ENCODE measurements around the gene SOWAHB. TPM values are rescaled to one million over a fixed set of nuclear protein-coding genes. Genes with fewer than 3 reads are reported as not detected.

The SOWAHB gene
- total RNA-seq, 4 donors from 2014 or later, result 5.1 to 8.2 (median 6.9) TPM

- no peaks in the 10 kb centered on the region for H3K9me3 ChIP-seq
- no peaks in the 10 kb centered on the region for H3K27me3 ChIP-seq
- TF ChIP-seq CTCF (IDR thresholded peaks at IDR 0.05) (no peak), POLR2A (IDR thresholded peaks at IDR 0.05) (no peak)
- 77 to 83% methylated on average over 2 of the region's 2 CpGs for WGBS, 2 donors
- no peaks in the 10 kb centered on the region for H3K36me3 ChIP-seq
- H3K4me3 ChIP-seq (replicated peaks in 1 of 3), result no peak overlapping the region
- intact Hi-C loops (cut with DNase I), result no loop called here
- H3K4me1 ChIP-seq, result no peaks in the 10 kb centered on the region
- H3K27ac ChIP-seq, result no peak overlapping the region
- DNase-seq, result no peak
Measured at GRCh38 chr4:76939184-76939583, 41.2 kb upstream of the SOWAHB start.

- Histone ChIP-seq H3K27me3 (no peaks in the 10 kb centered on the region), H3K27ac (no peak overlapping the region), H3K9me3 (no peaks in the 10 kb centered on the region), H3K4me1 (no peaks in the 10 kb centered on the region), H3K36me3 (no peaks in the 10 kb centered on the region), H3K4me3 (replicated peaks in 1 of 3) (no peak overlapping the region)
- TF ChIP-seq CTCF (IDR thresholded peaks at IDR 0.05), result no peak
- no peak for TF ChIP-seq POLR2A (IDR thresholded peaks at IDR 0.05)
- intact Hi-C loops (cut with DNase I), result no loop called here
- DNase-seq, result no peak
- WGBS, 2 donors, result 84 to 86% methylated on average over 7 of the region's 7 CpGs
Measured at GRCh38 chr4:76931576-76932276, 33.8 kb upstream of the SOWAHB start.

DNA sequence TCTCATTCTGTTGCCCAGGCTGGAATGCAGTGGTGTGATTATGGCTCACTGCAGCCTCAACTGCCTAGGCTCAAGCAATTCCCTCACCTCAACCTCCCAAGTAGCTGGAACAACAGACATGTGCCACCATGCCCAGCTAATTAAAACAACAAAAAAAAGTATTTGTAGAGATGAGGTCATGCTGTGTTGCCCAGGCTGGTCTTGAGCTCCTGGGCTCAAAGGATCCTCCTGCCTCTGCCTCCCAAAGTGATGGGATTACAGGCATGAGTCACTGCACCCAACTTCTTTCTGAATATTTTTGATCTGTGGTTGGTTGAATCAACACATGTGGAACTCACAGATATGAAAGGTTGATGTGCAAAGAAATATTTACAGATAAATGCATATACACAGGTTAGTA, 33.1 kb upstream of the SOWAHB start:
- H3K27me3 ChIP-seq, result no peaks in the 10 kb centered on the region
- no peak for DNase-seq
- no peaks in the 10 kb centered on the region for H3K36me3 ChIP-seq
- no peaks in the 10 kb centered on the region for H3K9me3 ChIP-seq
- intact Hi-C loops (cut with DNase I), result no loop called here
- TF ChIP-seq CTCF (IDR thresholded peaks at IDR 0.05) (no peak), POLR2A (IDR thresholded peaks at IDR 0.05) (no peak)
- no peak overlapping the region for H3K4me3 ChIP-seq (replicated peaks in 1 of 3)
- H3K4me1 ChIP-seq, result no peaks in the 10 kb centered on the region
- H3K27ac ChIP-seq, result no peak overlapping the region

GRCh38 chr4:76930685-76931084, 32.7 kb upstream of the SOWAHB start:
- H3K4me1 ChIP-seq, result no peaks in the 10 kb centered on the region
- 96 to 97% methylated on average over 2 of the region's 2 CpGs for WGBS, 2 donors
- no peaks in the 10 kb centered on the region for H3K27me3 ChIP-seq
- no peaks in the 10 kb centered on the region for H3K9me3 ChIP-seq
- no peak overlapping the region for H3K27ac ChIP-seq
- TF ChIP-seq POLR2A (IDR thresholded peaks at IDR 0.05) (no peak), CTCF (IDR thresholded peaks at IDR 0.05) (no peak)
- DNase-seq, result no peak
- no peaks in the 10 kb centered on the region for H3K36me3 ChIP-seq
- no peak overlapping the region for H3K4me3 ChIP-seq (replicated peaks in 1 of 3)
- intact Hi-C loops (cut with DNase I), result no loop called here

- intact Hi-C loops (cut with DNase I), result no loop called here
- Histone ChIP-seq H3K27ac (no peak overlapping the region), H3K4me3 (replicated peaks in 1 of 3) (no peak overlapping the region), H3K36me3 (no peaks in the 10 kb centered on the region), H3K9me3 (no peaks in the 10 kb centered on the region), H3K4me1 (no peaks in the 10 kb centered on the region), H3K27me3 (no peaks in the 10 kb centered on the region)
- TF ChIP-seq POLR2A (IDR thresholded peaks at IDR 0.05) (no peak), CTCF (IDR thresholded peaks at IDR 0.05) (no peak)
- 92 to 94% methylated on average over 6 of the region's 6 CpGs for WGBS, 2 donors
- no peak for DNase-seq
Measured at GRCh38 chr4:76926841-76927240, 28.9 kb upstream of the SOWAHB start.
